Endodermal cell (in vitro differentiated cells): ENCODE data around the gene AFF3. TPM values are rescaled to one million over a fixed set of nuclear protein-coding genes. Genes with fewer than 3 reads are reported as not detected.

Experiments used
- DNase-seq: peaks from one replicate; pipeline ENCODE4 v3.0.0-alpha.2; 2017
- H3K27ac ChIP-seq: 2 replicates; pipeline ENCODE4 v1.5.1; 2013; ENCODE audit warnings: mild to moderate bottlenecking, low read depth, low read length, moderate library complexity
- H3K27me3 ChIP-seq: 2 replicates; pipeline ENCODE4 v1.6.1; 2013; ENCODE audit warnings: mild to moderate bottlenecking, low read length, moderate library complexity; ENCODE audit not compliant: insufficient read depth, control insufficient read depth, poor library complexity, severe bottlenecking
- H3K36me3 ChIP-seq: 2 replicates; pipeline ENCODE4 v1.7.0; 2013; ENCODE audit warnings: mild to moderate bottlenecking, low read length, moderate library complexity; ENCODE audit not compliant: control insufficient read depth, insufficient read depth
- H3K4me1 ChIP-seq: one replicate; pipeline ENCODE4 v1.7.0; 2013; ENCODE audit warnings: low read length; ENCODE audit not compliant: control insufficient read depth, insufficient read depth
- H3K4me3 ChIP-seq: 2 replicates; pipeline ENCODE4 v1.5.1; 2013; ENCODE audit warnings: mild to moderate bottlenecking, low read length, moderate library complexity
- H3K9ac ChIP-seq: 2 replicates; pipeline ENCODE4 v1.6.1; 2013; ENCODE audit warnings: mild to moderate bottlenecking, low read length, moderate library complexity; ENCODE audit not compliant: poor library complexity, severe bottlenecking; ENCODE audit errors: extremely low read depth
- H3K9me3 ChIP-seq: 2 replicates; pipeline ENCODE4 v1.6.1; 2013; ENCODE audit warnings: mild to moderate bottlenecking, low read length, moderate library complexity; ENCODE audit not compliant: control insufficient read depth
- H3K27ac Mint-ChIP-seq: 2 replicates; pipeline ENCODE4 v1.8.0; 2020; ENCODE audit warnings: mixed read lengths
- H3K27me3 Mint-ChIP-seq: 2 replicates; pipeline ENCODE4 v1.8.0; 2021; ENCODE audit warnings: mild to moderate bottlenecking, mixed read lengths; ENCODE audit not compliant: insufficient read depth
- H3K36me3 Mint-ChIP-seq: 2 replicates; pipeline ENCODE4 v1.8.0; 2020; ENCODE audit warnings: low read depth, mixed read lengths
- H3K4me1 Mint-ChIP-seq: 2 replicates; pipeline ENCODE4 v1.8.0; 2020; ENCODE audit warnings: mixed read lengths
- H3K4me3 Mint-ChIP-seq: 2 replicates; pipeline ENCODE4 v1.8.0; 2020; ENCODE audit warnings: mild to moderate bottlenecking, moderate library complexity, mixed read lengths
- H3K9me3 Mint-ChIP-seq: 2 replicates; pipeline ENCODE4 v1.8.0; 2020; ENCODE audit warnings: mild to moderate bottlenecking, mixed read lengths
- CTCF ChIP-seq: fragments of 200-600 bp; sonication (generic); conservative IDR thresholded peaks from 2 replicates; pipeline ENCODE4 v1.5.0; 2021; ENCODE audit warnings: antibody characterized with exemption, mild to moderate bottlenecking
- WGBS, 2 experiments: methylation state at CpG; one replicate each; pipeline versions ENCODE4 v1.1.5 to v1.1.7; 2013; ENCODE audit warnings: missing lambda C conversion rate in 2 of 2, mixed read lengths in 1 of 2; ENCODE audit not compliant: insufficient coverage in 1 of 2, insufficient read length in 1 of 2; 5-methylcytosine and 5-hydroxymethylcytosine counted together
- total RNA-seq, 2 donors: library from RNA; stranded (reverse); fragmentation: NEBNext Ultra II Directional in 1 of 2; extraction: Animal tissue kit (Norgen Biotek cat#: 25700) in 1 of 2; gene quantifications; 2 replicates in 1 of 2; 3 replicates in 1 of 2; pipeline ENCODE4 v1.2.1, GENCODE V29; 2021

Gene AFF3
- total RNA-seq, 2 donors from 2014 or later, result 0.62 to 0.73 TPM

DNA sequence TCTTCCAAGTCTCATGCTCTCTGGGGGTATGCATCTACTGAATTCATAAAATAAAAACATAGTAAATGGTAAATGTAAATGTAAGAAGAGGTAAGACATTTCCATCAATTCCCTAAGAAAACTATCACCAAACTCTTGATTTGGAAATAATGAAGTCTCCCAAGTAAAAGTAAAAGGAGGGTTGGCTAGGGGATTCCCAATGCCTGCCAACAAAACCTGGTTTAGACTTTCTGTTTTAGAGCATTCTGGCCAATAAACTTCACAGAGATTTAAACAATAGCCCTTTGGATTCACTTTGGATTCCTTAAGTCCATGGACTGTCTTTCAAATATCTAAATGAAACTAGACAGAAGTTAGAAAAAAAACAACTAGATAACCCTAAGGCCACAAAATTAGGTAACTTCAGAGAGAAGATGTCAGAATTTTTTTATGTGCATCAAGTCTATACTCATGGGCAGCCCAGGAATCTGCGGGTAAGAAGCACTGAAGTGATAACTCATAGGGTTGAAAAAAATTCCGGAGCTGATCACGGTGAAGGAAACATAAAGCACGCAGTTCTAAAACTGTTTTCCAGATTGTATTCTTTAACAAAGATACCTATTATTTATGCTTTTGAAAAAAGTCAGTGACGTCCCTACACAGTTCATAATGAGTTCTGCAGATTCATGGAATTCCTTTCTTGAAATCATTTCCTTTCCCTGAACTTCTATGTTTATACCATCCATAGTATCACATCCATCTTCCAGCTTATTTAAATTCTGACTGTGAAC lies 263.6 kb downstream of the AFF3 start:
- Mint-ChIP-seq H3K27ac (no peak overlapping the region), H3K4me1 (peaks cover 10% of the 10 kb centered on the region), H3K4me3 (no peak overlapping the region), H3K9me3 (no peaks in the 10 kb centered on the region), H3K27me3 (no peaks in the 10 kb centered on the region), H3K36me3 (no peaks in the 10 kb centered on the region)
- H3K4me3 ChIP-seq, result no peak overlapping the region
- H3K27ac ChIP-seq, result no peak overlapping the region
- no peak for TF ChIP-seq CTCF
- DNase-seq, result no peak
- no peak overlapping the region for H3K9ac ChIP-seq
- WGBS, 2 experiments, result 61 to 92% methylated on average over 3 to 5 of the region's 5 CpGs
- no peaks in the 10 kb centered on the region for H3K36me3 ChIP-seq
- H3K27me3 ChIP-seq, result no peaks in the 10 kb centered on the region
- no peaks in the 10 kb centered on the region for H3K9me3 ChIP-seq
- H3K4me1 ChIP-seq, result no peaks in the 10 kb centered on the region

DNA sequence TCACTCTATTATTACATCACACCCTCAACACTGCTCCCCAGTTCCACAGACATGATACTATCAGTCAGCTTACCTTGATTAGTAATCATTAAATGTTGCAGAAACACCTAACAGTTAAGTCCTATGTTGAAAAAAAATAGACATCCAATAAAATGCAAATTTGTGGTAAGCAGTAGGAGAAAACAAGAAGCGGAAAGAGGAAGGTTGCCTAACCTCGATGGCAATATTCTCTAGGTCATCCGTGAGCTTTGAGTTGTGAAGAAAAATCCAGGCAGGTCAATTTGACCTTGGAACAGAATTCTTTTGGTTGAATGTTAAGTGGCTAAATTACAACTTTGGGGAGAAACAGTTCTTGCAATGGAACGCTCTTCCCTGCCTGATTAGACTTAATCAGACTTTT lies 264.4 kb downstream of the AFF3 start:
- Mint-ChIP-seq H3K4me3 (no peak overlapping the region), H3K36me3 (no peaks in the 10 kb centered on the region), H3K9me3 (no peaks in the 10 kb centered on the region), H3K27ac (no peak overlapping the region), H3K27me3 (no peaks in the 10 kb centered on the region), H3K4me1 (peaks cover 6% of the 10 kb centered on the region)
- WGBS, 2 experiments, result 94 to 96% methylated on average over 4 of the region's 4 CpGs
- no peak for DNase-seq
- Histone ChIP-seq H3K9me3 (no peaks in the 10 kb centered on the region), H3K9ac (no peak overlapping the region), H3K27me3 (no peaks in the 10 kb centered on the region), H3K36me3 (no peaks in the 10 kb centered on the region), H3K4me1 (no peaks in the 10 kb centered on the region), H3K27ac (no peak overlapping the region), H3K4me3 (no peak overlapping the region)
- TF ChIP-seq CTCF, result no peak

GRCh38 chr2:99876956-99877355 lies 265.4 kb downstream of the AFF3 start:
- Histone ChIP-seq H3K36me3 (no peaks in the 10 kb centered on the region), H3K27me3 (no peaks in the 10 kb centered on the region), H3K27ac (no peak overlapping the region), H3K9me3 (no peaks in the 10 kb centered on the region), H3K9ac (no peak overlapping the region), H3K4me3 (no peak overlapping the region), H3K4me1 (no peaks in the 10 kb centered on the region)
- H3K4me1 Mint-ChIP-seq, result peaks cover 5% of the 10 kb centered on the region
- DNase-seq, result no peak
- H3K27ac Mint-ChIP-seq, result no peak overlapping the region
- H3K9me3 Mint-ChIP-seq, result no peaks in the 10 kb centered on the region
- TF ChIP-seq CTCF, result no peak
- WGBS, 2 experiments, result 98 to 100% methylated on average over 2 to 3 of the region's 3 CpGs
- no peaks in the 10 kb centered on the region for H3K27me3 Mint-ChIP-seq
- no peak overlapping the region for H3K4me3 Mint-ChIP-seq
- H3K36me3 Mint-ChIP-seq, result no peaks in the 10 kb centered on the region
